ENCODE results near the gene KDM3A.

KDM3A gene

DNA sequence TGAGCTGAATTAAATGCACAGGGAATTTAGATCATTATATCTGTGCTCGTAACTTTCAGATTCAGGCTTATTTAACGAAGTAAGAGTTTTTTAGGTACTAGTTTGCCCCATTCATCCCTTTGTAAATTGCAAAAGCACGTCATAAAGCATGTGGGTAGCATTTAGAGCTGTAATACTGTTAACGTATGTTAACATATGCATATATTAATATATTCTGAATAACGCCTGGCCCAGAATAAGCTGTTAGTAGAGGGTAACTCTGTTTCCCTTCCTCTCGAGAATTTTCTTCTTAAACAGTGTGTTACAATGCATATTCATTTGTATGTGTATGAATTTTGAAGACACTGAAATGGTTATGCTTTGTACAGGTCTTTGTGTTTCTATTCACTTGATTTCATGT is 30.5 kb downstream of the KDM3A start:
- peaks cover 95% of the 10 kb centered on the region for H3K36me3 Mint-ChIP-seq (ENCODE audit: low read depth)
- no peak overlapping the region for H3K27ac Mint-ChIP-seq
- H3K9me3 Mint-ChIP-seq: no peaks in the 10 kb centered on the region
- intact Hi-C loops (cut with micrococcal nuclease): no loop called here
- no peaks in the 10 kb centered on the region for H3K27me3 Mint-ChIP-seq
- H3K4me1 Mint-ChIP-seq (ENCODE audit: low read depth): peaks cover 18% of the 10 kb centered on the region
- no peak overlapping the region for H3K4me3 Mint-ChIP-seq

DNA sequence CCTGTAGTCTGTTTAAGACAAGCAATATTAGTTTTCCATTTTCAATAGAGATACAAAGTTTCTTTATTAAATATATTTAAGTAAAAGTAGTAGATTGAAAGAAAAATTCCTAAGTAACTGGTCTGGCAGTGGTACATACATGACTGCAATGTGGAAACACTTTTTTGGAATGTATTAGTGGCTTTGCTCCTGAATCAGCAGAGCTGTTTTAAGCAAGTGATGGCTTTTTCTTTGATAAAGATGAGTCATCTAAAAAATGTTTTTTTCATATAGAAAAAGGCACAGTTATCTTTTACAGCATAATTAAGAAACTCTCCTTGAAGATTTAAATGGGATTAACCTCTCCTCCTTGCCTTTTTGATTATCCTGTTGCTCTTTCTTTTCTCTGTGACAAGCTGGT is 34.9 kb downstream of the KDM3A start:
- Mint-ChIP-seq H3K27ac (no peak overlapping the region), H3K27me3 (no peaks in the 10 kb centered on the region), H3K36me3 (ENCODE audit: low read depth) (peaks cover 96% of the 10 kb centered on the region), H3K4me3 (no peak overlapping the region), H3K4me1 (ENCODE audit: low read depth) (peaks cover 7% of the 10 kb centered on the region), H3K9me3 (no peaks in the 10 kb centered on the region)
- intact Hi-C loops (cut with micrococcal nuclease): no loop called here

DNA sequence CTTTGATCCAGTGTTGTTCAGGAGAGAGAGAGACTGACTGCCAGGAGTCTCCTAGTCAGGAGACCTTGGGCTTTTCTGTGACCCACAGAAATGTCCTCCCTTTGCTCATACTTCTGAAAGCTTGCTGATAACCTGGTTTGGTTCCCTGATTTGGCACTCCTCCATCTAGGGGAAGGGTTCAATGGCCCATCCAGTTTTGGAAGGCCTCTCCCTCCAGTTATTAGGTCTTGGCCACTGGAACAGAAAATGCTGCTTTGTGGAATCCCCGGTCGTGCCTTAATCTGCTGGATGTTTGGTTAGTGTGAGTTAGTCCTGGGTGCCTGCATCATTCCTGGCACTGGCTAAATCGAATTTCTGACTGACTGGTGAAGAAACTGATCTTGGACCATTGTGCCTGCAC is 35.7 kb downstream of the KDM3A start:
- H3K27me3 Mint-ChIP-seq: no peaks in the 10 kb centered on the region
- intact Hi-C loops (cut with micrococcal nuclease): no loop called here
- no peaks in the 10 kb centered on the region for H3K9me3 Mint-ChIP-seq
- peaks cover 99% of the 10 kb centered on the region for H3K36me3 Mint-ChIP-seq (ENCODE audit: low read depth)
- no peak overlapping the region for H3K27ac Mint-ChIP-seq
- H3K4me3 Mint-ChIP-seq: no peak overlapping the region
- peaks cover 7% of the 10 kb centered on the region for H3K4me1 Mint-ChIP-seq (ENCODE audit: low read depth)

DNA sequence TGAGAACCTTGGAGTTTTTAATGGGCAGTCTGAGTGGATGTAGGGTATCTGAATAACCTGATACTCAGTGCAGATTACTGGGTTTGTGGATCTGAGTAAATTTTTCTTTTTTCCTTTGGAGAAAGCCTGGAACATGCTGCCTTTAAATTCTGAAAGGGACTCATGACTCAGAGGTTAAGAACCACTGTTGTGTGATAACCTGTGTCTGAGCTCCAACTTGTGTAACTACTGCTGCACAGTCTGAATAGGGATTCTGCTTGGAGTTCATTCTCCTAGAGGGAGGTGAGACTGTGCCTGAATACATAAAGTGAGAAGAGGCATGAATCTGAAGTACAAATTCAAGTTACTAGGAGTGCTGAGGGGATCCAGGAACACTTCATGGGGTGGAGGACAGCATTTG is 36.2 kb downstream of the KDM3A start:
- H3K4me3 Mint-ChIP-seq: no peak overlapping the region
- no peaks in the 10 kb centered on the region for H3K9me3 Mint-ChIP-seq
- no peaks in the 10 kb centered on the region for H3K27me3 Mint-ChIP-seq
- peaks cover 7% of the 10 kb centered on the region for H3K4me1 Mint-ChIP-seq (ENCODE audit: low read depth)
- peaks cover 99% of the 10 kb centered on the region for H3K36me3 Mint-ChIP-seq (ENCODE audit: low read depth)
- intact Hi-C loops (cut with micrococcal nuclease): no loop called here
- no peak overlapping the region for H3K27ac Mint-ChIP-seq

DNA sequence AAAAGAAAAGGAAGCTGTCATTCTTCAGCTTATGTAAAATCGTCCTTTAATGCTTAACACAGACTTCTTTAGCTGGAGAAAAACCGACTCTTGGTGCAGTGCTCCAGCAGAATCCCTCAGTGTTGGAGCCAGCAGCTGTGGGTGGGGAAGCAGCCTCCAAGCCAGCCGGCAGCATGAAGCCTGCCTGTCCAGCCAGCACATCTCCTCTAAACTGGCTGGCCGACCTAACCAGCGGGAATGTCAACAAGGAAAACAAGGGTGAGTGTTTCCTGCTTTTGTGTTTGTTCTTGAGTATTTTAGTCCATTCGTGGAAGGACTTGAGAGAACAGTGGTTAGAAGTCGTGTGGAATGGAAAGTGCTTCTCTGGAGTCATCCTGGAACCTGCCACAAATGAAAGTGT is 38.9 kb downstream of the KDM3A start:
- intact Hi-C loops (cut with micrococcal nuclease): no loop called here
- Mint-ChIP-seq H3K27ac (no peak overlapping the region), H3K27me3 (no peaks in the 10 kb centered on the region), H3K36me3 (ENCODE audit: low read depth) (peaks cover 99% of the 10 kb centered on the region), H3K4me3 (no peak overlapping the region), H3K9me3 (no peaks in the 10 kb centered on the region), H3K4me1 (ENCODE audit: low read depth) (no peaks in the 10 kb centered on the region)

DNA sequence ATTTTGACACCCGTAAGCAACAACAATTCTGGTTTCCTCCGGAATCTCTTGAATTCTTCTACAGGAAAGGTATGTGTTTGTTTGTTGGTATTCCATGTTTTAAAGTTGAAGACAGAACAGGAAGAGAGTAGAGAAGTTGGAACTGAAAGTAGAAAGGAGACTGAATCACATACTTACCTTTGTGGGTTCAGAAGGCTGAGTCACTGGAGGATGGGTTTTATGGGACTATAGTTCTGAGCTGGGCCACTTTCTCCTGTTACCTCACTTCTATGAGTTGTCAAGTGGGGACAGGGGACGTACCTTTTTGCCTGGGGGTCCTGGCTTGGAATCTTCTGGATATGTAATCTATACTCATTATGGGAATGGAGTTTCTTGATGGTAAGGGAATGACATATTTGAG is 40.9 kb downstream of the KDM3A start:
- intact Hi-C loops (cut with micrococcal nuclease): no loop called here
- Mint-ChIP-seq H3K4me1 (ENCODE audit: low read depth) (no peaks in the 10 kb centered on the region), H3K9me3 (no peaks in the 10 kb centered on the region), H3K36me3 (ENCODE audit: low read depth) (peaks cover 100% of the 10 kb centered on the region), H3K27me3 (no peaks in the 10 kb centered on the region), H3K4me3 (no peak overlapping the region), H3K27ac (no peak overlapping the region)

DNA sequence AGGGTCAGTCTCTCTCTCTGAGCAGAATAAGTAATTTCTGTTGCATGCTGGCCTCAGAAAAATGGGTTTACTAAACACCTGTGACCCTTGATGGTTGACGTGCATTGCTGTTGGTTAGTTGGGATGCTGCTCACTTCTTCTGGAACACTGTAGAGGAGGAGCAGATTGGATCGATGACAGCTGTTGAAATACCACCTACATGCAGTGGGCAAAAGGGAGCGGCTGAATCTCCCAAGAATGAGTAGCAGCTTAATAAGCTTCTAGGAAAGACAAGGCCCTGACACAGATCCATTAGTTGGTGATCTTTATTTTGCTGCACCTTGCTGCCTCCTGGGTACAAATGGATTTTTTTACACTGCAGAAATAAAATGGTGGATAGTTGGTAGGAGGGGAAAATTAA is 43.2 kb downstream of the KDM3A start:
- Mint-ChIP-seq H3K27ac (no peak overlapping the region), H3K4me1 (ENCODE audit: low read depth) (no peaks in the 10 kb centered on the region), H3K36me3 (ENCODE audit: low read depth) (peaks cover 100% of the 10 kb centered on the region), H3K9me3 (no peaks in the 10 kb centered on the region), H3K27me3 (no peaks in the 10 kb centered on the region), H3K4me3 (no peak overlapping the region)
- intact Hi-C loops (cut with micrococcal nuclease): no loop called here

DNA sequence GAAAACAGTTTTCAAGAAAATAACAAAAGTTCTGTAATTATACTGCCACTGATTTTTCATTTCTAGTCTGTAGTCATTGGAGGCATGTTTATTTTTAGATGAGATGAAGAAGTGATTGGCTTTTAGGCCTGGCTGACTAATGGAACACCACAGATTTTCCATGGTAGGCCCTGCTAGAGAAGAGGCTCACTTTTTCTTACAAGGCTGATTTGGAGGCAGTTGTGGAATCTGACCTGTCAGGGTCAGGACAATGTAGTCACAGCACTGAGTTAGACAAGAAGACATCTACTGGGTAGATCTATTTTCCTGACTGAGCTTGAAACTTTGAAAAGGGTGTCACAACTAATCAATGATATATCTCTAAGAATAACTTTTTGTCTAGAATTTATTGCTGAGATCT is 43.9 kb downstream of the KDM3A start:
- H3K27me3 Mint-ChIP-seq: no peaks in the 10 kb centered on the region
- intact Hi-C loops (cut with micrococcal nuclease): no loop called here
- no peak overlapping the region for H3K27ac Mint-ChIP-seq
- H3K9me3 Mint-ChIP-seq: no peaks in the 10 kb centered on the region
- H3K36me3 Mint-ChIP-seq (ENCODE audit: low read depth): peaks cover 100% of the 10 kb centered on the region
- no peak overlapping the region for H3K4me3 Mint-ChIP-seq
- no peaks in the 10 kb centered on the region for H3K4me1 Mint-ChIP-seq (ENCODE audit: low read depth)

DNA sequence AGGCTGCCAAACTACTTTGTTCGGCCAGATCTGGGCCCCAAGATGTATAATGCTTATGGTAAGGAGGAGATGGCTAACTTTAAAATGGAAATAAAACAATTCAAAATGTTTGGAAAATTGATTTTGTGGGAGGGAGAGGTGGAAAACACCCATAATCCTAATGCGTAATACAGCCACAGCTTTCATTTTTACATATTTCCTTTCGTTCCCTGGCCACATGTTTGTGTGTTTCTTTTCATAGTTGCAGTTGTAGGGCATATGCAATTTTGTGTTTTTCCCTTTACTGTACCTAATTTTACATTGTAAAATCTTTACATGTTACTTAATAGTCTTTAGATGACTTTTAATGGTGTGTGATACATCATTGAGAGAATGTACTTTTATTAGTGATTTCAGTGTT is 44.6 kb downstream of the KDM3A start:
- H3K9me3 Mint-ChIP-seq: no peaks in the 10 kb centered on the region
- no peaks in the 10 kb centered on the region for H3K4me1 Mint-ChIP-seq (ENCODE audit: low read depth)
- no peak overlapping the region for H3K4me3 Mint-ChIP-seq
- intact Hi-C loops (cut with micrococcal nuclease): no loop called here
- H3K36me3 Mint-ChIP-seq (ENCODE audit: low read depth): peaks cover 100% of the 10 kb centered on the region
- no peak overlapping the region for H3K27ac Mint-ChIP-seq
- H3K27me3 Mint-ChIP-seq: no peaks in the 10 kb centered on the region

DNA sequence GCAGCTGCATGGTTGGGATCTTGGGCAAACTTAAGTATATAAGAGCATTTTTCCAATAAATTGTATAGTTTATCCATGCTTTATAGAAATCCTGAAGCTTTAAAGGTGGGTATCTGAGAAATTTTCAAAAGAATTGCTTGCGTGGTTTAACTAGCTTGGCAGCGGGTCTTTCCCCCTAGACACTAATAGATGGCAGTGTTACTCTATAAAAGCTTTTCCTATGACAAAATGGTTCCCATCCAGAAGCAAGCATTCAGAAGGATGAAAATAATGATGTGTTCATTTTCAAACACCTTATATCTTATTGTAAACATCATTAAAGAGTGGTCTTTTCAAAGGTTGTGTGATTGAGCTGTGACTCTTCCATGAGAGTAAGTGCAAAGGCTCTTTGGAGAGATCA is 45.9 kb downstream of the KDM3A start:
- H3K9me3 Mint-ChIP-seq: no peaks in the 10 kb centered on the region
- no peaks in the 10 kb centered on the region for H3K4me1 Mint-ChIP-seq (ENCODE audit: low read depth)
- H3K36me3 Mint-ChIP-seq (ENCODE audit: low read depth): peaks cover 100% of the 10 kb centered on the region
- no peak overlapping the region for H3K4me3 Mint-ChIP-seq
- intact Hi-C loops (cut with micrococcal nuclease): no loop called here
- H3K27ac Mint-ChIP-seq: no peak overlapping the region
- H3K27me3 Mint-ChIP-seq: no peaks in the 10 kb centered on the region

DNA sequence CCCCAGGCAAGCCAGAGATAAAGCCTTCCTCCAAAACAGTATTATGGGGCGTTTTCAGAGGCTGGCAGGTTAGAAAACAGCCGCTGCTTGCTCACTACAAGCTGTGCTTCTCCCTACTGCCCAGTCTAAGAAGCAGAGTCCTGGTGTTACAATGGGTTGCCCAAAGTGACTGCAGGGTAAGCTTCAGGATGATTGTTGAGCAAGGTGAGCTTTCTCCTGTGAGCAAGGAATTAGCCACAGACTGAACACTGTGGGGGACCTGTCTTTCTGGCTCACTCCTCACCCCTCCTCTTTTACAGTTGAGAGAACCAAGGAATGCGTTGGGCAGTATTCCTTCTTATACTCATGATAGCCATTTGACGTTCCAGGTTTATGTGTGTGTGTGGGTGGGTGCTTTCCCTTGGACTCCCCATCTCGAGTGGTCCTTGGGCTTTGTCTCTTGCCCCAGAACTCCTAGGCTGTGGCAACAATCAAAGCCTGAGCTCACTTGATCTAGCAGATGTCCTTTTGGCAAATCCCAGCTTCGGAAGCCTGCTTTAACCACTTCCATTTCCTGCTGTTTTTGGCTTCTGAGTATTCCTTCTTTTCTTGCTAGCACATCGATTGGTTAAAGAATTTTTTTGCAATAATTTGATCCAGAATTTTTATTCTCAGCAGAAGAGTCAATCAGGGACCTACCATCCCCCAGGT is 47.5 kb downstream of the KDM3A start:
- H3K9me3 Mint-ChIP-seq: no peaks in the 10 kb centered on the region
- H3K36me3 Mint-ChIP-seq (ENCODE audit: low read depth): peaks cover 99% of the 10 kb centered on the region
- no peak overlapping the region for H3K4me3 Mint-ChIP-seq
- intact Hi-C loops (cut with micrococcal nuclease): no loop called here
- no peaks in the 10 kb centered on the region for H3K4me1 Mint-ChIP-seq (ENCODE audit: low read depth)
- H3K27ac Mint-ChIP-seq: no peak overlapping the region
- H3K27me3 Mint-ChIP-seq: no peaks in the 10 kb centered on the region

DNA sequence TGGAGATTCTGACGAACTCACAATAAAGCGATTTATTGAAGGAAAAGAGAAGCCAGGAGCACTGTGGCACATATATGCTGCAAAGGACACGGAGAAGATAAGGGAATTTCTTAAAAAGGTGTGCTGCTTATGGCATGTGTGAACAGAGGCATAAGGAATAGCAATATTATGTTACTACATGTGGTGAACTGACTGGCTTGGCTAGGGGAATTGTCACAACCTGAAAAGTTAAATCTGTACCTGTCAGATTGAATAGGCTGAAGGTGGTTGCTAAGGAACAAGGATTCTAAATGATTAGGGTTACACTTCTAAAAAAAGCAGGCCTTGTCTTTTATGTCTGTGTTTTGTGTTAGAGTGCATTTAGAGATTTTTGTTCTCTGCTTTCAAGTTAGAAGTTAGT is 48.4 kb downstream of the KDM3A start:
- Mint-ChIP-seq H3K4me1 (ENCODE audit: low read depth) (peaks cover 4% of the 10 kb centered on the region), H3K27ac (no peak overlapping the region), H3K9me3 (no peaks in the 10 kb centered on the region), H3K36me3 (ENCODE audit: low read depth) (peaks cover 99% of the 10 kb centered on the region), H3K27me3 (no peaks in the 10 kb centered on the region), H3K4me3 (no peak overlapping the region)
- intact Hi-C loops (cut with micrococcal nuclease): no loop called here

DNA sequence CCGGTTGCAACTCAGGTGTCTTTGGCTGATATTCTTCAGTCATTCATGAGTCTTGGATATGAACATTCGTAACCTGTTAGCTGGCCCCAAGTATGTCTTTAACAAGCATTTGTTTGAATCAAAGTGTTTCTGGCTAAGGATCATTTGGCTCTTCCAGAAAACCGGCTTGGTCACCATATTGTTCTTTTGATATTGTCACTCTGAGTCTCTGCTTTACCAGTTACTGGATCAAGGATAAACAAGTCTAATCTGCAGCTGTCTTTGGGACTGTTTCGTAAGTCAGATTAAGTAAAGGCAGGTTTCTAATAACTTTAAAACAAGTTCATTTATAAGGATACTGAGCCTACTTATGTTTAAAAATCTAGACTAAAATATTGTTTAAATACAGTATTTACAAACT is 49.1 kb downstream of the KDM3A start:
- Mint-ChIP-seq H3K4me1 (ENCODE audit: low read depth) (peaks cover 8% of the 10 kb centered on the region), H3K27ac (no peak overlapping the region), H3K36me3 (ENCODE audit: low read depth) (peaks cover 99% of the 10 kb centered on the region), H3K4me3 (no peak overlapping the region), H3K27me3 (no peaks in the 10 kb centered on the region), H3K9me3 (no peaks in the 10 kb centered on the region)
- intact Hi-C loops (cut with micrococcal nuclease): no loop called here

DNA sequence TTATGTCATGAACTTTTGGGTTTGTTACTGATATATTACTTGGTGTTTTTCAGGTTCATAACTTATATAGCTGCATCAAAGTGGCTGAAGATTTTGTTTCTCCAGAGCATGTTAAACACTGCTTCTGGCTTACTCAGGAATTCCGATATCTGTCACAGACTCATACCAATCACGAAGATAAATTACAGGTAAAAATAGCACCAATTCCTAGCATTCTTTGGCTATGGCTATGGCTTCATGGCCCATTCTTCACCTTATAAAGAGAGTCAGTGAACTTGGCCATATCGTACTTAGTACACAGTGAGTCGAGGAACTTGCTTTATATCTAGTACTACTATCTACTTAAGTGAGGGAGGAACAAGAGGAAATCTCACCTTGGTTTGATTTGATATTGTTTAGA is 49.9 kb downstream of the KDM3A start:
- intact Hi-C loops (cut with micrococcal nuclease): no loop called here
- H3K4me1 Mint-ChIP-seq (ENCODE audit: low read depth): peaks cover 8% of the 10 kb centered on the region

DNA sequence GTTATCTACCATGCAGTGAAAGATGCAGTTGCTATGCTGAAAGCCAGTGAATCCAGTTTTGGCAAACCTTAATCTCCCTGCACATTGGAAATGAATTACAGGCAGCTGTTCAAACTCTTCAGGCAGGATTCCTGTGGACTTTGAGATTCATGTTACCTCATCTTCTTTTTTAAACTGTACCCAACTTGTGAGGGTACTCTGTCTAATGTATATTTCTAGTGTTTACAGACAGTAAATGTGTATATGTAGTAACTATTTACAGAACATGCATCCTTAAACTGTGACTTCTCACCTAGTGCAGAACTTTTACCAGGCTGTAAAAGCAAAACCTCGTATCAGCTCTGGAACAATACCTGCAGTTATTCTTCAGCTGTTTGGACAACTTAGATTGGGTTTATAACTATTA is 50.9 kb downstream of the KDM3A start:
- Mint-ChIP-seq H3K4me3 (no peak overlapping the region), H3K9me3 (no peaks in the 10 kb centered on the region), H3K27me3 (no peaks in the 10 kb centered on the region), H3K27ac (no peak overlapping the region), H3K36me3 (ENCODE audit: low read depth) (peaks cover 99% of the 10 kb centered on the region), H3K4me1 (ENCODE audit: low read depth) (peaks cover 8% of the 10 kb centered on the region)
- intact Hi-C loops (cut with micrococcal nuclease): no loop called here

More for the DNA sequence above, 49.9 kb downstream of the KDM3A start:
- no peak overlapping the region for H3K27ac Mint-ChIP-seq
- no peak overlapping the region for H3K4me3 Mint-ChIP-seq
- no peaks in the 10 kb centered on the region for H3K9me3 Mint-ChIP-seq
- peaks cover 99% of the 10 kb centered on the region for H3K36me3 Mint-ChIP-seq (ENCODE audit: low read depth)
- no peaks in the 10 kb centered on the region for H3K27me3 Mint-ChIP-seq
